M059J (cell line): ENCODE data around the gene TDRD12. TPM values are rescaled to one million over a fixed set of nuclear protein-coding genes. Genes with fewer than 3 reads are reported as not detected.
"Not testable (repeated sequence)": the region's sequence is repeated elsewhere in the genome, so short reads cannot be mapped to it uniquely, and the experiment has no call there.

Experiments
- DNase-seq: peaks from one replicate; pipeline ENCODE4 v3.0.0-alpha.2; 2012; ENCODE audit warnings: low read depth
- total RNA-seq: library from RNA; depleted of rRNA; stranded (reverse); fragments of >200 nt; shearing (Covaris generic); gene quantifications from 2 replicates; pipeline ENCODE4 v1.2.3, GENCODE V29; 2014

The TDRD12 gene
- total RNA-seq, 1 experiment from 2014 or later = 0.05 TPM

- no peak for DNase-seq
Measured at GRCh38 chr19:32829345-32829896, 109.9 kb downstream of the TDRD12 start.

- DNase-seq = peak; percentile 92
Measured at GRCh38 chr19:32830231-32831014, 110.9 kb downstream of the TDRD12 start.

GRCh38 chr19:32831611-32832010 lies 112.0 kb downstream of the TDRD12 start:
- no peak for DNase-seq

GRCh38 chr19:32832094-32832493 lies 112.5 kb downstream of the TDRD12 start:
- not testable (repeated sequence) for DNase-seq

- DNase-seq = not testable (repeated sequence)
Measured at GRCh38 chr19:32832825-32833224, 113.3 kb downstream of the TDRD12 start.

- DNase-seq = not testable (repeated sequence)
Measured at GRCh38 chr19:32833388-32833787, 113.8 kb downstream of the TDRD12 start.

- DNase-seq = no peak
Measured at GRCh38 chr19:32837531-32837930, 118.0 kb downstream of the TDRD12 start.

- DNase-seq = no peak
Measured at GRCh38 chr19:32842061-32842460, 122.5 kb downstream of the TDRD12 start.

- no peak for DNase-seq
Measured at GRCh38 chr19:32843716-32844245, 124.2 kb downstream of the TDRD12 start.

GRCh38 chr19:32848035-32848434 lies 128.5 kb downstream of the TDRD12 start:
- not testable (repeated sequence) for DNase-seq

- no peak for DNase-seq
Measured at GRCh38 chr19:32852216-32852615, 132.6 kb downstream of the TDRD12 start.

GRCh38 chr19:32856818-32857217 lies 137.3 kb downstream of the TDRD12 start:
- DNase-seq = not testable (repeated sequence)

- DNase-seq = no peak
Measured at GRCh38 chr19:32857584-32857983, 138.0 kb downstream of the TDRD12 start.

- no peak for DNase-seq
Measured at GRCh38 chr19:32858155-32858554, 138.6 kb downstream of the TDRD12 start.

- DNase-seq = no peak
Measured at GRCh38 chr19:32858559-32858958, 139.0 kb downstream of the TDRD12 start.

- no peak for DNase-seq
Measured at GRCh38 chr19:32859591-32859990, 140.0 kb downstream of the TDRD12 start.

- DNase-seq = no peak
Measured at GRCh38 chr19:32861596-32861995, 142.0 kb downstream of the TDRD12 start.

- no peak for DNase-seq
Measured at GRCh38 chr19:32862173-32862572, 142.6 kb downstream of the TDRD12 start.

GRCh38 chr19:32862741-32863140 lies 143.2 kb downstream of the TDRD12 start:
- DNase-seq = no peak

- DNase-seq = no peak
Measured at GRCh38 chr19:32863301-32863700, 143.7 kb downstream of the TDRD12 start.

- DNase-seq = no peak
Measured at GRCh38 chr19:32863841-32864240, 144.3 kb downstream of the TDRD12 start.

- DNase-seq = no peak
Measured at GRCh38 chr19:32864318-32865007, 144.9 kb downstream of the TDRD12 start.

GRCh38 chr19:32865326-32865725 lies 145.8 kb downstream of the TDRD12 start:
- DNase-seq = no peak
